Measurements from ENCODE around the gene DISP3. TPM values are rescaled to one million over a fixed set of nuclear protein-coding genes. Genes with fewer than 3 reads are reported as not detected.

Gene DISP3
- total and polyA plus RNA-seq, 2 of the 13 experiments (the other 11 are each of a cell fraction or from before 2014, with no cell fraction given): 0.08 to 0.13 TPM

DNA sequence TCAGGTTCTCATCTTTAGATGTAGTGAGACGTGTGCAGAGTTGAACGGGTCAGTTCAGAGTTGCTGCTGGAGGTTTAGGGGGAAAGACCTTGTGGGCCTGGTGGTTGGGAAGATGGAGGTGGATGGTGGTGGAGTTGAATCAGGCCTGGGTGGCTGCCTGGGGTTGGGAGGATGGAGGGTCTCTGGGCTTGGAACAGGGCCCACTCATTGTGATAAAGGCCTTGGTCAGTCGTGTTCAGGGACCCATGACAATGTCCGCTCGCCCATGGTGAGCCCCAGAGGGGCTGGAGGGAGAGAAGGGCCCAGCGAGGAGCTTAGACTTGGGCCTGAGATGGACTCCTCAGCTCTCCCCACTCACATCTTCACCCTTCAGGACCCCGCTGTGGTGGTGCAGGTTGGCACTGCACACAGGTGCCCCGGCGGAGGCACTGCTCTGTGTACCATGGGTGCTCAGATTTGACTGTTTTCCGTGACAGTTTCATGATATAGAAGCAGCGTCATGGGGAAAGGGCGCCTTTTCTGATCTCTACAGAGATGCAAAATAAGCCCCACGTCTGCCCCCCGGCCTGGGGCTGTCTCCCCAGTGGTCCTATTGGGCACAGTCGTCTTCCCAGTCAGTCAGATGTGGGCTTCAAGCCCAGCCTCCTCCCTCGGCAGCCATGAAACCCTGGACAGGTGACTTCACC is 39.2 kb downstream of the DISP3 start:
- 11% methylated on average over 10 of the region's 16 CpGs for WGBS (ENCODE audit: low lambda C conversion rate)
- BruUV-seq (replicated peaks): no TSS peak
- H3K9me3 ChIP-seq (ENCODE audit: low read length): no peaks in the 10 kb centered on the region
- no peak overlapping the region for H2AFZ ChIP-seq (ENCODE audit: low read length)
- no peak for ATAC-seq
- in situ Hi-C loops (cut with HindIII; ENCODE audit: extremely low pct_ligation_motif_present, low pct_unique_long_range_greater_than_20kb): no loop called here
- H3K79me2 ChIP-seq (ENCODE audit: insufficient read depth, low read length): no peaks in the 10 kb centered on the region
- no peaks in the 10 kb centered on the region for H3K4me1 ChIP-seq (ENCODE audit: insufficient read depth, low read length)
- ChIA-PET POLR2A (no interaction called here), CTCF (ENCODE audit: low intra/inter-chr PET ratio, low total read pairs) (no interaction called here)
- H4K20me1 ChIP-seq (ENCODE audit: insufficient read depth, low read length): no peaks in the 10 kb centered on the region
- no peak overlapping the region for H3K4me3 ChIP-seq (replicated peaks in 1 of 3; ENCODE audit: insufficient read depth in 1 of 3, low read depth in 2 of 3, low read length in 3 of 3)
- intact Hi-C loops (cut with micrococcal nuclease; ENCODE audit: unreplicated experiment): no loop called here
- no peak overlapping the region for H3K9ac ChIP-seq (ENCODE audit: insufficient read depth, low read depth, low read length)
- H3K27me3 ChIP-seq (ENCODE audit: control insufficient read depth in 1 of 2, insufficient read depth in 2 of 2, low read length in 2 of 2): peaks cover 0 to 29% of the 10 kb centered on the region in 2 experiments; a peak in 3 of 5 replicates
- no peak overlapping the region for H3K4me2 ChIP-seq (ENCODE audit: low read depth, low read length)
- FAIRE-seq: no peak
- no peak overlapping the region for H3K27ac ChIP-seq (ENCODE audit: extremely low read length, insufficient read depth, low read length)
- DNase-seq (ENCODE audit: low spot score): no peak
- no peaks in the 10 kb centered on the region for H3K36me3 ChIP-seq (replicated peaks in 1 of 2; ENCODE audit: control insufficient read depth in 1 of 2, insufficient read depth in 2 of 2, low read length in 2 of 2)
- TF ChIP-seq NFE2 (CRISPR knock-in tag; IDR thresholded peaks at IDR 0.05): no peak
- no peak for TF ChIP-seq ZNF318 (CRISPR knock-in tag; IDR thresholded peaks at IDR 0.05)
- no peak for TF ChIP-seq ZNF589 (CRISPR knock-in tag; conservative IDR thresholded peaks at IDR 0.05)
- TF ChIP-seq THAP11 (CRISPR knock-in tag; IDR thresholded peaks at IDR 0.05): no peak
- TF ChIP-seq, protein P1, sequence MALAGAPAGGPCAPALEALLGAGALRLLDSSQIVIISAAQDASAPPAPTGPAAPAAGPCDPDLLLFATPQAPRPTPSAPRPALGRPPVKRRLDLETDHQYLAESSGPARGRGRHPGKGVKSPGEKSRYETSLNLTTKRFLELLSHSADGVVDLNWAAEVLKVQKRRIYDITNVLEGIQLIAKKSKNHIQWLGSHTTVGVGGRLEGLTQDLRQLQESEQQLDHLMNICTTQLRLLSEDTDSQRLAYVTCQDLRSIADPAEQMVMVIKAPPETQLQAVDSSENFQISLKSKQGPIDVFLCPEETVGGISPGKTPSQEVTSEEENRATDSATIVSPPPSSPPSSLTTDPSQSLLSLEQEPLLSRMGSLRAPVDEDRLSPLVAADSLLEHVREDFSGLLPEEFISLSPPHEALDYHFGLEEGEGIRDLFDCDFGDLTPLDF (CRISPR knock-in tag; IDR thresholded peaks at IDR 0.05): no peak
- no peak for TF ChIP-seq ZNF883 (CRISPR knock-in tag; IDR thresholded peaks at IDR 0.05; ENCODE audit: not compliant biosample characterization)
- no peak for TF ChIP-seq HDAC1 (CRISPR knock-in tag; IDR thresholded peaks at IDR 0.05)
- no peak for TF ChIP-seq ZNF205 (CRISPR knock-in tag; IDR thresholded peaks at IDR 0.05)
- no peak for TF ChIP-seq ZNF335 (CRISPR knock-in tag; IDR thresholded peaks at IDR 0.05)
- no peak for TF ChIP-seq ZNF704 (CRISPR knock-in tag; IDR thresholded peaks at IDR 0.05; ENCODE audit: borderline replicate concordance)
- TF ChIP-seq, protein P2, sequence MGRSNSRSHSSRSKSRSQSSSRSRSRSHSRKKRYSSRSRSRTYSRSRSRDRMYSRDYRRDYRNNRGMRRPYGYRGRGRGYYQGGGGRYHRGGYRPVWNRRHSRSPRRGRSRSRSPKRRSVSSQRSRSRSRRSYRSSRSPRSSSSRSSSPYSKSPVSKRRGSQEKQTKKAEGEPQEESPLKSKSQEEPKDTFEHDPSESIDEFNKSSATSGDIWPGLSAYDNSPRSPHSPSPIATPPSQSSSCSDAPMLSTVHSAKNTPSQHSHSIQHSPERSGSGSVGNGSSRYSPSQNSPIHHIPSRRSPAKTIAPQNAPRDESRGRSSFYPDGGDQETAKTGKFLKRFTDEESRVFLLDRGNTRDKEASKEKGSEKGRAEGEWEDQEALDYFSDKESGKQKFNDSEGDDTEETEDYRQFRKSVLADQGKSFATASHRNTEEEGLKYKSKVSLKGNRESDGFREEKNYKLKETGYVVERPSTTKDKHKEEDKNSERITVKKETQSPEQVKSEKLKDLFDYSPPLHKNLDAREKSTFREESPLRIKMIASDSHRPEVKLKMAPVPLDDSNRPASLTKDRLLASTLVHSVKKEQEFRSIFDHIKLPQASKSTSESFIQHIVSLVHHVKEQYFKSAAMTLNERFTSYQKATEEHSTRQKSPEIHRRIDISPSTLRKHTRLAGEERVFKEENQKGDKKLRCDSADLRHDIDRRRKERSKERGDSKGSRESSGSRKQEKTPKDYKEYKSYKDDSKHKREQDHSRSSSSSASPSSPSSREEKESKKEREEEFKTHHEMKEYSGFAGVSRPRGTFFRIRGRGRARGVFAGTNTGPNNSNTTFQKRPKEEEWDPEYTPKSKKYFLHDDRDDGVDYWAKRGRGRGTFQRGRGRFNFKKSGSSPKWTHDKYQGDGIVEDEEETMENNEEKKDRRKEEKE (IDR thresholded peaks at IDR 0.05): no peak

All from HepG2 (cell line).